ENCODE data around the gene FXYD6.

GRCh38 chr11:117868815-117869561 is 7.5 kb downstream of the FXYD6 start:
- no peak for TF ChIP-seq POLR2AphosphoS5 (IDR thresholded peaks at IDR 0.05; ENCODE audit: low read depth)
- TF ChIP-seq, protein P1, sequence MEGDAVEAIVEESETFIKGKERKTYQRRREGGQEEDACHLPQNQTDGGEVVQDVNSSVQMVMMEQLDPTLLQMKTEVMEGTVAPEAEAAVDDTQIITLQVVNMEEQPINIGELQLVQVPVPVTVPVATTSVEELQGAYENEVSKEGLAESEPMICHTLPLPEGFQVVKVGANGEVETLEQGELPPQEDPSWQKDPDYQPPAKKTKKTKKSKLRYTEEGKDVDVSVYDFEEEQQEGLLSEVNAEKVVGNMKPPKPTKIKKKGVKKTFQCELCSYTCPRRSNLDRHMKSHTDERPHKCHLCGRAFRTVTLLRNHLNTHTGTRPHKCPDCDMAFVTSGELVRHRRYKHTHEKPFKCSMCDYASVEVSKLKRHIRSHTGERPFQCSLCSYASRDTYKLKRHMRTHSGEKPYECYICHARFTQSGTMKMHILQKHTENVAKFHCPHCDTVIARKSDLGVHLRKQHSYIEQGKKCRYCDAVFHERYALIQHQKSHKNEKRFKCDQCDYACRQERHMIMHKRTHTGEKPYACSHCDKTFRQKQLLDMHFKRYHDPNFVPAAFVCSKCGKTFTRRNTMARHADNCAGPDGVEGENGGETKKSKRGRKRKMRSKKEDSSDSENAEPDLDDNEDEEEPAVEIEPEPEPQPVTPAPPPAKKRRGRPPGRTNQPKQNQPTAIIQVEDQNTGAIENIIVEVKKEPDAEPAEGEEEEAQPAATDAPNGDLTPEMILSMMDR (IDR thresholded peaks at IDR 0.05; ENCODE audit: insufficient read depth, low read length), result no peak
- TF ChIP-seq GABPA (IDR thresholded peaks at IDR 0.05; ENCODE audit: low read depth), result no peak
- TF ChIP-seq, protein P2, sequence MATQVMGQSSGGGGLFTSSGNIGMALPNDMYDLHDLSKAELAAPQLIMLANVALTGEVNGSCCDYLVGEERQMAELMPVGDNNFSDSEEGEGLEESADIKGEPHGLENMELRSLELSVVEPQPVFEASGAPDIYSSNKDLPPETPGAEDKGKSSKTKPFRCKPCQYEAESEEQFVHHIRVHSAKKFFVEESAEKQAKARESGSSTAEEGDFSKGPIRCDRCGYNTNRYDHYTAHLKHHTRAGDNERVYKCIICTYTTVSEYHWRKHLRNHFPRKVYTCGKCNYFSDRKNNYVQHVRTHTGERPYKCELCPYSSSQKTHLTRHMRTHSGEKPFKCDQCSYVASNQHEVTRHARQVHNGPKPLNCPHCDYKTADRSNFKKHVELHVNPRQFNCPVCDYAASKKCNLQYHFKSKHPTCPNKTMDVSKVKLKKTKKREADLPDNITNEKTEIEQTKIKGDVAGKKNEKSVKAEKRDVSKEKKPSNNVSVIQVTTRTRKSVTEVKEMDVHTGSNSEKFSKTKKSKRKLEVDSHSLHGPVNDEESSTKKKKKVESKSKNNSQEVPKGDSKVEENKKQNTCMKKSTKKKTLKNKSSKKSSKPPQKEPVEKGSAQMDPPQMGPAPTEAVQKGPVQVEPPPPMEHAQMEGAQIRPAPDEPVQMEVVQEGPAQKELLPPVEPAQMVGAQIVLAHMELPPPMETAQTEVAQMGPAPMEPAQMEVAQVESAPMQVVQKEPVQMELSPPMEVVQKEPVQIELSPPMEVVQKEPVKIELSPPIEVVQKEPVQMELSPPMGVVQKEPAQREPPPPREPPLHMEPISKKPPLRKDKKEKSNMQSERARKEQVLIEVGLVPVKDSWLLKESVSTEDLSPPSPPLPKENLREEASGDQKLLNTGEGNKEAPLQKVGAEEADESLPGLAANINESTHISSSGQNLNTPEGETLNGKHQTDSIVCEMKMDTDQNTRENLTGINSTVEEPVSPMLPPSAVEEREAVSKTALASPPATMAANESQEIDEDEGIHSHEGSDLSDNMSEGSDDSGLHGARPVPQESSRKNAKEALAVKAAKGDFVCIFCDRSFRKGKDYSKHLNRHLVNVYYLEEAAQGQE (IDR thresholded peaks at IDR 0.05; ENCODE audit: insufficient replicate concordance, low read depth), result no peak
- no peak for TF ChIP-seq SPI1 (IDR thresholded peaks at IDR 0.05; ENCODE audit: borderline replicate concordance, low read depth)
